Gastrocnemius medialis (tissue), 4 donors: ENCODE data around the gene CASP12.

Source experiments
- POLR2A ChIP-seq, 2 donors: fragments of 450-650 bp; IDR thresholded peaks; one replicate each; pipeline ENCODE4 v1.6.1; 2017; ENCODE audit warnings: antibody characterized with exemption in 2 of 2, mild to moderate bottlenecking in 2 of 2, moderate library complexity in 2 of 2
- TF ChIP-seq, protein P1 (sequence below), 5 experiments: fragments of 450-650 bp in 3 of 5; fragments of 200-600 bp in 2 of 5; sonication (generic) in 2 of 5; IDR thresholded peaks in 4 of 5; conservative IDR thresholded peaks in 1 of 5; 1 replicate in 4 of 5; 2 replicates in 1 of 5; pipeline ENCODE4 v1.5.1; 2016 to 2019; ENCODE audit warnings: antibody characterized with exemption in 5 of 5, mild to moderate bottlenecking in 3 of 5, moderate library complexity in 3 of 5

- TF ChIP-seq, protein P1, sequence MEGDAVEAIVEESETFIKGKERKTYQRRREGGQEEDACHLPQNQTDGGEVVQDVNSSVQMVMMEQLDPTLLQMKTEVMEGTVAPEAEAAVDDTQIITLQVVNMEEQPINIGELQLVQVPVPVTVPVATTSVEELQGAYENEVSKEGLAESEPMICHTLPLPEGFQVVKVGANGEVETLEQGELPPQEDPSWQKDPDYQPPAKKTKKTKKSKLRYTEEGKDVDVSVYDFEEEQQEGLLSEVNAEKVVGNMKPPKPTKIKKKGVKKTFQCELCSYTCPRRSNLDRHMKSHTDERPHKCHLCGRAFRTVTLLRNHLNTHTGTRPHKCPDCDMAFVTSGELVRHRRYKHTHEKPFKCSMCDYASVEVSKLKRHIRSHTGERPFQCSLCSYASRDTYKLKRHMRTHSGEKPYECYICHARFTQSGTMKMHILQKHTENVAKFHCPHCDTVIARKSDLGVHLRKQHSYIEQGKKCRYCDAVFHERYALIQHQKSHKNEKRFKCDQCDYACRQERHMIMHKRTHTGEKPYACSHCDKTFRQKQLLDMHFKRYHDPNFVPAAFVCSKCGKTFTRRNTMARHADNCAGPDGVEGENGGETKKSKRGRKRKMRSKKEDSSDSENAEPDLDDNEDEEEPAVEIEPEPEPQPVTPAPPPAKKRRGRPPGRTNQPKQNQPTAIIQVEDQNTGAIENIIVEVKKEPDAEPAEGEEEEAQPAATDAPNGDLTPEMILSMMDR (IDR thresholded peaks at IDR 0.05 in 4 of 5, conservative IDR thresholded peaks at IDR 0.05 in 1 of 5), result no peak
- TF ChIP-seq POLR2A (IDR thresholded peaks at IDR 0.05), result no peak
Measured at GRCh38 chr11:104934594-104934993, 36.3 kb upstream of the CASP12 start.
